AG04449 (cell line): ENCODE data around the gene TAPBPL.
"Not testable (repeated sequence)": the region's sequence is repeated elsewhere in the genome, so short reads cannot be mapped to it uniquely, and the experiment has no call there.

Experiments
- CTCF ChIA-PET: fragments of 350-600 bp; formaldehyde crosslinking; extraction: SDS; loops from one replicate; lab custom pipeline; 2021; ENCODE audit warnings: antibody characterized with exemption; lab: Yijun Ruan, JAX
- POLR2A ChIA-PET: fragments of 400-600, 350-600 bp; formaldehyde crosslinking; extraction: SDS; loops from one replicate; lab custom pipeline; 2020; ENCODE audit warnings: antibody characterized with exemption, inconsistent platforms; lab: Yijun Ruan, JAX
- DNase-seq: peaks from one replicate; pipeline ENCODE4 v3.0.0-alpha.2; 2010; ENCODE audit warnings: low read depth, low spot score
- H3K4me3 ChIP-seq: 2 replicates; pipeline ENCODE4 v1.5.1; 2011; ENCODE audit warnings: low read depth, mild to moderate bottlenecking, control low read depth, low read length
- TF ChIP-seq, protein P1 (sequence below): IDR thresholded peaks from one replicate; pipeline ENCODE4 v1.5.1; 2011; ENCODE audit warnings: mild to moderate bottlenecking, moderate library complexity, low read length, control low read depth, inconsistent platforms; ENCODE audit not compliant: insufficient read depth; ENCODE audit errors: missing control alignments

Gene TAPBPL

DNA sequence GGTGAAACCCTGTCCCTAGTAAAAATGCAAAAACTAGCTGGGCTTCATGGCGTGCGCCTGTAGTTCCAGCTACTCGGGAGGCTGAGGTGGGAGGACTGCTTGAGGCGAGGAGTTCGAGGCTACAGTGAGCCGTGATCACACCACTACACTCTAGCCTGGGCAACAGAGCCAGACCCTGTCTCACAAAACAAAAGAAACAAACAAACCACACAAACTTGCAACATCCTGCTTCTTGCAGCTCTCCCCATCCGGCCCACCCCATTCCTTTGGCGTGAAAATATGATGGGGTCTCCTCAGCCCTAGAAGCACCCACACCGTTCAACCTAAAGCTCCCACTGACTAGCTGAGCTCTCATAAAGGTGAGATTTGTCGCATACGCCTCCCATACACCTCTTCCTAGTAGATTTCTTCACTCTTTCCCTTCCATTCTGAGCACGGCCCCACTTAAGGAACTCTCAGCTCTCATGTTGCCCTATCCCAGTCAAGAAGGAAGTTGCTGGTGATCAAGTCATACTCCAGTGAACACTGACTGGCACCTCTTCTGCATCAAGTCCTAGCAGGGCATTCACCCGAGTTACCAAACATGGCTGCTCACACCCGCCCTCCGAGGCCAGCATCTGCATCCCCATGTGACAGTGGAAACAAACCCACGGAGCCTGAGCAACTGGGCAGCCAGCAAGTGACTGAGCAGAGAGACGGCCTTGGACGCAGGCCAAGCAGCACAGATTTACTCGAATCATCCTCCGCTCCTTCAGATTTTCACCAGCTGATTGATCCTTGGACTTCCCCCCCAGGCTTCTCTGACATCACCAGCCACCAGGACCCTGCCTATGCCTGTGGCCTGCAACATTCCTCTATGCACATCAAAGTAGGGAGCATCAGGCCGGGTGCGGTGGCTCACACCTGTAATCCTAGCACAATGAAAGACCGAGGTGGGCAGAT lies 26.0 kb upstream of the TAPBPL start:
- TF ChIP-seq, protein P1, sequence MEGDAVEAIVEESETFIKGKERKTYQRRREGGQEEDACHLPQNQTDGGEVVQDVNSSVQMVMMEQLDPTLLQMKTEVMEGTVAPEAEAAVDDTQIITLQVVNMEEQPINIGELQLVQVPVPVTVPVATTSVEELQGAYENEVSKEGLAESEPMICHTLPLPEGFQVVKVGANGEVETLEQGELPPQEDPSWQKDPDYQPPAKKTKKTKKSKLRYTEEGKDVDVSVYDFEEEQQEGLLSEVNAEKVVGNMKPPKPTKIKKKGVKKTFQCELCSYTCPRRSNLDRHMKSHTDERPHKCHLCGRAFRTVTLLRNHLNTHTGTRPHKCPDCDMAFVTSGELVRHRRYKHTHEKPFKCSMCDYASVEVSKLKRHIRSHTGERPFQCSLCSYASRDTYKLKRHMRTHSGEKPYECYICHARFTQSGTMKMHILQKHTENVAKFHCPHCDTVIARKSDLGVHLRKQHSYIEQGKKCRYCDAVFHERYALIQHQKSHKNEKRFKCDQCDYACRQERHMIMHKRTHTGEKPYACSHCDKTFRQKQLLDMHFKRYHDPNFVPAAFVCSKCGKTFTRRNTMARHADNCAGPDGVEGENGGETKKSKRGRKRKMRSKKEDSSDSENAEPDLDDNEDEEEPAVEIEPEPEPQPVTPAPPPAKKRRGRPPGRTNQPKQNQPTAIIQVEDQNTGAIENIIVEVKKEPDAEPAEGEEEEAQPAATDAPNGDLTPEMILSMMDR, result no peak
- DNase-seq, result no peak
- no peak overlapping the region for H3K4me3 ChIP-seq
- CTCF ChIA-PET, result interaction anchor here (1.1 to 9.5 kb wide), 6 partner anchors 17 to 132 kb away, joined by 3 to 199 read pairs (median 18); partner anchors contain the start of gene IFFO1
- POLR2A ChIA-PET, result no interaction called here

DNA sequence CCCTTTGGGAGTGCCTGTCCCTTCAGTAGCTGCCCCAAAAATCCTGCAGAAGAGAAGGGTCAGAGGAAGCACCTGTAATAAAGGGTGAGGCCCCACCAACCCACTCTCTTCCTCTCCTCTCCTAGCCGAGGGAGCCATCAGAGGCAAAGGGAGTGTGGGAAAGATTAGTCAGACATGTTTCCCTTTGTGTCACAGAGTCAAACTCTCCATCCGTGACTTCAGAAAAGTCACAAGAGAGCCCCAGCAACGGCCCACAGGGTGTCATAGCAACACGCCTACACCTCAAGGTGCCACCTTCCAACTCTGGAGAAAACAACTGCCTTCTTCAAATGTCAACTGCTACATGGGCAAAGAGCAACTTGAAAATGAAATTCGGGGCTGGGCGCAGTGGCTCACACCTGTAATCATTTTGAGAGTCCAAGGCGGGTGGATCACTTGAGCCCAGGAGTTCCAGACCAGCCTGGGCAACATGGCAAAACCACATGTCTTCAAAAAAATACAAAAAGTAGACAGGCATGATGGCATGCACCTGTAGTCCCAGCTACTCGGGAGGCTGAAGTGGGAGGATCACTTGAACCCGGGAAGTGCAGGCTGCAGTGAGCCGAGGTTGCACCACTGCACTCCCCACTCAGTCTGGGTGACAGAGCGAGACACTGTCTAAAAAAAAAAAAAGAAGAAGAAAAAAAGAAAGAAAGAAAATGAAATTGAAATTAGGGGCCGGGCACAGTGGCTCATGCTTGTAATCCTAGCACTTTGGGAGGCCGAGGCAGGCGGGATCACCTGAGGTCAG lies 24.8 kb upstream of the TAPBPL start:
- ChIA-PET POLR2A (no interaction called here), CTCF (interaction anchor here (0.9 to 9.5 kb wide), 4 partner anchors 35 to 131 kb away, joined by 3 to 199 read pairs (median 23); partner anchors contain the start of gene VAMP1)
- TF ChIP-seq, protein P1, result no peak
- DNase-seq, result no peak
- H3K4me3 ChIP-seq, result no peak overlapping the region

DNA sequence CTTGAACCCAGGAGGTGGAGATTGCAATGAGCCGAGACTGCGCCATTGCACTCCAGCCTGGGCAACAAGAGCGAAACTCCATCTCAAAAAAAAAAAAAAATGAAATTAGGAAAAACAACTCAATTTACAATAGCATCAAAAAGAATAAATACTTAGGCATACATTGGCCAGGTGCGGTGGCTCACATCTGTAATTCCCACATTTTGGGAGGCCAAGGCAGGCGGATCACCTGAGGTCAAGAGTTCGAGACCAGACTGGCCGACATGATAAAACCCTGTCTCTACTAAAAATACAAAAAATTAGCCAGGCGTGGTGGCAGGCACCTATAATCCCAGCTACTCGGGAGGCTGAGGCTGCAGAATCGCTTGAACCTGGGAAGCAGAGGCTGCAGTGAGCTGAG lies 24.0 kb upstream of the TAPBPL start:
- H3K4me3 ChIP-seq, DNase-seq, POLR2A ChIA-PET: not testable (repeated sequence)
- CTCF ChIA-PET, result interaction anchor here (1.4 to 9.5 kb wide), 2 partner anchors 34 to 130 kb away, joined by 5 to 199 read pairs; no protein-coding TSS in a partner anchor

DNA sequence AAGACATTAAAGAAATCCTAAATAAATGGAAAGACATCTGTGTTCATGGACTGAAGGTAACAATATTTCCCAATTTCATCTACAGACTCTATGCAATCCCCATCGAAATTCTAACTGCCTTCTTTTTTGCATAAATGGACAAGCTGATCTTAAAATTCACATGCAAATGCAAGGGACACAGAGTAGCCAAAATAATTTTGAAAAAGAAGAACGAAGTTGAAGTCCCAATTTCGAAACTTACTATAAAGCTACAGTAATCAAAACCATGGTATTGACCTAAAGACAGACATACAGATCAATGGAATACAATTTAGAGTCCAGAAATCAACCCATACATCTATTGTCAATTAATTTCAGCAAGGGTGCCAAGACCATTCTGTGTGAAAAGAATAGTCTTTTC lies 23.5 kb upstream of the TAPBPL start:
- POLR2A ChIA-PET, result no interaction called here
- TF ChIP-seq, protein P1, result no peak

DNA sequence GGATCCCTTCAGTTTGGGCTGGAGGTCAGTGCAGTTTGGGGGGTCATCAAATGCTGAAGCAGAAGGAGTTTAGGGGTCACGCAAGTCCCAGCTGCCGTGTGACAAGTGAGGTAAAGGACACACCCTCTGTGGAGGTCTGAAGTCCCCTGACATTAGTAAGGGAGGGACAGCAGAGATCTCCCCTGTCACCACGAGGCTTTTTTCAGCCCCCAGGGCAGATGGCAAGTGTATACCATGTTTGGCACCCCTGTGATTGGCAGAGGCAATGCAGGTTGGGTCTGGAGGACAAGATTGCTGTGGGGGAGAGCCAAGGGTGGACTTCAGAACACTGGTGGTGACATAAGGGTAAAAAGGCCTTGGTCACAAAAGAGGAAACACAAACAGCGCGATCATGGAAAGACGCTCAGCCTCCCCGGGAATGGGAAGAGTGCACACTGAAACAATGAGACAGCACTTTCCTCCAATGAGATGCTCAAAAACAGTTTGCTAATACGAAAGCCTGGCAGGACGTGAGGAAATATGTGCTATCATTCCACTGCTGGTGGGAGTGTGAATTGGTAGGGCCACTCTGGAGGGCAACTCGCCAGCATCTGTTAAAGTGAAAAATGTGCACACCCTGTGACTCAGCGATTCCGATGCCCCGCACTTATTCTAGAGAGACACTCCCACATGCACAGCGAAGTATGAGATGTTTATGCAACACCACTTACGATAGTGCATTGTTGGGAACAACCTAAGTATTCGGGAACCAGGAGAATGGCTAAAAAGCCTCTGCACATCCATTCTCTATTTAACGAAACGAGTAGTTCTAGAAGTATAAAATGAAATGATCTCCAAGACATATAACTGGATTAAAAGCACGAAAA lies 21.5 kb upstream of the TAPBPL start:
- no peak overlapping the region for H3K4me3 ChIP-seq
- TF ChIP-seq, protein P1, result no peak
- ChIA-PET CTCF (interaction anchor here (9.5 kb wide), 1 partner anchor 31 kb away, joined by 199 read pairs; no protein-coding TSS in a partner anchor), POLR2A (no interaction called here)
- DNase-seq, result peak; percentile 69

More for the DNA sequence above, 23.5 kb upstream of the TAPBPL start:
- DNase-seq, result no peak
- no peak overlapping the region for H3K4me3 ChIP-seq
- CTCF ChIA-PET, result interaction anchor here (1.4 to 9.5 kb wide), 2 partner anchors 33 to 130 kb away, joined by 5 to 199 read pairs; no protein-coding TSS in a partner anchor

DNA sequence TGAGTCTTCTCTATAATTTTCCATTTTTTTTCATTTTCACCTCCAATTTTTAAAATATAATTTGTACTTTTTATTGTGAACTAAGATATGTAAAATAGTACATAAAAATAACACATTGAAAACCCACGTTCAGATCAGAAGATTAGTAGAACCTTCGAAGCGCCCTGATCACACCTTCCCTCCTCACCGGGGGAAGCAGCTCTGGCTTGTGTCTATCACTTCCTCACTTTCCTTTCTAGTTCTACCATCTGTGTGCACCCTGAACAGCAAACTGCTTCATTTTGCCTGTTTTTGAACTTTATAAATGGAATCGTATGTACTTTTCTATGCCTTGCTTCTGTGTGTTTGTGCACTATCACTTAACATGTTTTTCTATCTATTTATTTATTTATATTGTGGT lies 18.9 kb upstream of the TAPBPL start:
- CTCF ChIA-PET, result interaction anchor here (2.0 kb wide), 1 partner anchor 9 kb away, joined by 8 read pairs; no protein-coding TSS in a partner anchor
- TF ChIP-seq, protein P1, result no peak
- no peak overlapping the region for H3K4me3 ChIP-seq
- DNase-seq, result no peak
- POLR2A ChIA-PET, result no interaction called here
